ENCODE data around the gene DNAI1. TPM values are rescaled to one million over a fixed set of nuclear protein-coding genes. Genes with fewer than 3 reads are reported as not detected.

The DNAI1 gene
- total and polyA plus RNA-seq, 2 of the 13 experiments (the other 11 are each of a cell fraction or from before 2014, with no cell fraction given) = not detected

- ChIA-PET CTCF (ENCODE audit: low intra/inter-chr PET ratio, low total read pairs) (no interaction called here), POLR2A (no interaction called here)
- no peak overlapping the region for H3K4me3 ChIP-seq (replicated peaks in 1 of 3; ENCODE audit: insufficient read depth in 1 of 3, low read depth in 2 of 3, low read length in 3 of 3)
- H3K79me2 ChIP-seq (ENCODE audit: insufficient read depth, low read length) = no peaks in the 10 kb centered on the region
- no peaks in the 10 kb centered on the region for H3K9me3 ChIP-seq (ENCODE audit: low read length)
- FAIRE-seq (no peak), ATAC-seq (no peak), DNase-seq (ENCODE audit: low spot score) (no peak)
- H3K27ac ChIP-seq (ENCODE audit: extremely low read length, insufficient read depth, low read length) = no peak overlapping the region
- intact Hi-C loops (cut with micrococcal nuclease; ENCODE audit: unreplicated experiment) = loop anchor here (10.0 kb wide), 1 partner anchor 173 kb away; no protein-coding TSS in a partner anchor
- TF ChIP-seq YEATS2 (CRISPR knock-in tag; IDR thresholded peaks at IDR 0.05; ENCODE audit: borderline replicate concordance) (no peak), ZNF879 (CRISPR knock-in tag; IDR thresholded peaks at IDR 0.05) (no peak), JUNB (CRISPR knock-in tag; IDR thresholded peaks at IDR 0.05; ENCODE audit: borderline replicate concordance) (no peak), NFKB2 (CRISPR knock-in tag; IDR thresholded peaks at IDR 0.05; ENCODE audit: borderline replicate concordance) (no peak), NBN (conservative IDR thresholded peaks at IDR 0.05) (no peak), ZNF383 (CRISPR knock-in tag; IDR thresholded peaks at IDR 0.05; ENCODE audit: borderline replicate concordance) (no peak), ZNF839 (CRISPR knock-in tag; IDR thresholded peaks at IDR 0.05; ENCODE audit: borderline replicate concordance) (no peak)
- TF ChIP-seq, protein P1, sequence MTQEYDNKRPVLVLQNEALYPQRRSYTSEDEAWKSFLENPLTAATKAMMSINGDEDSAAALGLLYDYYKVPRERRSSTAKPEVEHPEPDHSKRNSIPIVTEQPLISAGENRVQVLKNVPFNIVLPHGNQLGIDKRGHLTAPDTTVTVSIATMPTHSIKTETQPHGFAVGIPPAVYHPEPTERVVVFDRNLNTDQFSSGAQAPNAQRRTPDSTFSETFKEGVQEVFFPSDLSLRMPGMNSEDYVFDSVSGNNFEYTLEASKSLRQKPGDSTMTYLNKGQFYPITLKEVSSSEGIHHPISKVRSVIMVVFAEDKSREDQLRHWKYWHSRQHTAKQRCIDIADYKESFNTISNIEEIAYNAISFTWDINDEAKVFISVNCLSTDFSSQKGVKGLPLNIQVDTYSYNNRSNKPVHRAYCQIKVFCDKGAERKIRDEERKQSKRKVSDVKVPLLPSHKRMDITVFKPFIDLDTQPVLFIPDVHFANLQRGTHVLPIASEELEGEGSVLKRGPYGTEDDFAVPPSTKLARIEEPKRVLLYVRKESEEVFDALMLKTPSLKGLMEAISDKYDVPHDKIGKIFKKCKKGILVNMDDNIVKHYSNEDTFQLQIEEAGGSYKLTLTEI (CRISPR knock-in tag; conservative IDR thresholded peaks at IDR 0.05) = no peak
- H2AFZ ChIP-seq (ENCODE audit: low read length) = no peak overlapping the region
- H3K9ac ChIP-seq (ENCODE audit: insufficient read depth, low read depth, low read length) = no peak overlapping the region
- peaks cover 11% of the 10 kb centered on the region for H3K4me1 ChIP-seq (ENCODE audit: insufficient read depth, low read length)
- in situ Hi-C loops (cut with HindIII; ENCODE audit: extremely low pct_ligation_motif_present, low pct_unique_long_range_greater_than_20kb) = no loop called here
- no peaks in the 10 kb centered on the region for H4K20me1 ChIP-seq (ENCODE audit: insufficient read depth, low read length)
- BruUV-seq (replicated peaks) = no TSS peak
- peaks cover 4 to 46% of the 10 kb centered on the region in 2 experiments; a peak in 2 of 5 replicates for H3K27me3 ChIP-seq (ENCODE audit: control insufficient read depth in 1 of 2, insufficient read depth in 2 of 2, low read length in 2 of 2)
- H3K4me2 ChIP-seq (ENCODE audit: low read depth, low read length) = no peak overlapping the region
- WGBS (ENCODE audit: low lambda C conversion rate) = 30% methylated on average over 3 of the region's 5 CpGs
- H3K36me3 ChIP-seq (replicated peaks in 1 of 2; ENCODE audit: control insufficient read depth in 1 of 2, insufficient read depth in 2 of 2, low read length in 2 of 2) = no peaks in the 10 kb centered on the region
Observed at GRCh38 chr9:34507556-34507955, 49.0 kb downstream of the DNAI1 start.

All from HepG2 (cell line).